Glutamatergic neuron (in vitro differentiated cells): ENCODE measurements around the gene LILRB1. TPM values are rescaled to one million over a fixed set of nuclear protein-coding genes. Genes with fewer than 3 reads are reported as not detected.
A peak's percentile ranks its signal among the peaks of the same experiment; 100 is the strongest.
"Not testable (repeated sequence)": the region's sequence is repeated elsewhere in the genome, so short reads cannot be mapped to it uniquely, and the experiment has no call there.

Experiments used
- DNase-seq: peaks from one replicate; pipeline ENCODE4 v3.0.0; 2022
- H3K27ac Mint-ChIP-seq: one replicate; pipeline ENCODE4 v1.8.0; 2020; ENCODE audit warnings: mild to moderate bottlenecking, mixed read lengths, inconsistent platforms; ENCODE audit not compliant: unreplicated experiment
- H3K27me3 Mint-ChIP-seq: one replicate; pipeline ENCODE4 v1.8.0; 2020; ENCODE audit warnings: mild to moderate bottlenecking, moderate library complexity, mixed read lengths, inconsistent platforms; ENCODE audit not compliant: unreplicated experiment
- H3K36me3 Mint-ChIP-seq: one replicate; pipeline ENCODE4 v1.8.0; 2020; ENCODE audit warnings: mild to moderate bottlenecking, mixed read lengths, inconsistent platforms; ENCODE audit not compliant: unreplicated experiment
- H3K4me1 Mint-ChIP-seq: one replicate; pipeline ENCODE4 v1.8.0; 2020; ENCODE audit warnings: mild to moderate bottlenecking, low read depth, mixed read lengths, inconsistent platforms; ENCODE audit not compliant: unreplicated experiment
- H3K4me3 Mint-ChIP-seq: one replicate; pipeline ENCODE4 v1.8.0; 2020; ENCODE audit warnings: mild to moderate bottlenecking, mixed read lengths, inconsistent platforms; ENCODE audit not compliant: unreplicated experiment
- H3K9me3 Mint-ChIP-seq: one replicate; pipeline ENCODE4 v1.8.0; 2020; ENCODE audit warnings: mild to moderate bottlenecking, moderate library complexity, mixed read lengths, inconsistent platforms; ENCODE audit not compliant: unreplicated experiment
- total RNA-seq: library from RNA; stranded (reverse); fragmentation: NEBNext Ultra II Directional; extraction: Animal tissue kit (Norgen Biotek cat#: 25700); gene quantifications from one replicate; pipeline ENCODE4 v1.2.1, GENCODE V29; 2021; ENCODE audit not compliant: unreplicated experiment
- TF ChIP-seq, protein P1 (sequence below): fragments of 200-600 bp; sonication (generic); IDR thresholded peaks from one replicate; pipeline ENCODE4 v1.5.0; 2021; ENCODE audit not compliant: partially characterized antibody, unreplicated experiment

Gene LILRB1
- total RNA-seq, 1 donor from 2014 or later, result 0.22 TPM

DNA sequence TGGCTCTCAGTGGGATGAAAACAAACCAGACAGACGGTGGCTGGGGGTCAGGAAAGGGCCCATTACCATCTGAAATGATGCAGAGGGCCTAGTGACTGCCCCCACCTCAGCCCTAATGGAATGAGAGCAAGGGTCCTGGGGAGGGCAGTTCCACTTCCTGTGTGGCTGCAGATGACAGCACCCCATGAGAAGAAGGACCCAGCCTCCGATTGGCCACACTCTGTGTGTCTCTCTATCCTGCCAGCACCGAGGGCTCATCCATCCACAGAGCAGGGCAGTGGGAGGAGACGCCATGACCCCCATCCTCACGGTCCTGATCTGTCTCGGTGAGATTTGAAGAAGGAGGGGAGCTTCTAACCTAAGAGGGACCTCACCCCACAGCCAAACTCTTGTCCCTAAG is 498 bp downstream of the LILRB1 start:
- no peak for DNase-seq
- no peak overlapping the region for H3K4me3 Mint-ChIP-seq
- H3K27ac Mint-ChIP-seq, result no peak overlapping the region
- H3K36me3 Mint-ChIP-seq, result no peaks in the 10 kb centered on the region
- H3K9me3 Mint-ChIP-seq, result peaks cover 4% of the 10 kb centered on the region
- TF ChIP-seq, protein P1, sequence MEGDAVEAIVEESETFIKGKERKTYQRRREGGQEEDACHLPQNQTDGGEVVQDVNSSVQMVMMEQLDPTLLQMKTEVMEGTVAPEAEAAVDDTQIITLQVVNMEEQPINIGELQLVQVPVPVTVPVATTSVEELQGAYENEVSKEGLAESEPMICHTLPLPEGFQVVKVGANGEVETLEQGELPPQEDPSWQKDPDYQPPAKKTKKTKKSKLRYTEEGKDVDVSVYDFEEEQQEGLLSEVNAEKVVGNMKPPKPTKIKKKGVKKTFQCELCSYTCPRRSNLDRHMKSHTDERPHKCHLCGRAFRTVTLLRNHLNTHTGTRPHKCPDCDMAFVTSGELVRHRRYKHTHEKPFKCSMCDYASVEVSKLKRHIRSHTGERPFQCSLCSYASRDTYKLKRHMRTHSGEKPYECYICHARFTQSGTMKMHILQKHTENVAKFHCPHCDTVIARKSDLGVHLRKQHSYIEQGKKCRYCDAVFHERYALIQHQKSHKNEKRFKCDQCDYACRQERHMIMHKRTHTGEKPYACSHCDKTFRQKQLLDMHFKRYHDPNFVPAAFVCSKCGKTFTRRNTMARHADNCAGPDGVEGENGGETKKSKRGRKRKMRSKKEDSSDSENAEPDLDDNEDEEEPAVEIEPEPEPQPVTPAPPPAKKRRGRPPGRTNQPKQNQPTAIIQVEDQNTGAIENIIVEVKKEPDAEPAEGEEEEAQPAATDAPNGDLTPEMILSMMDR, result no peak
- peaks cover 2% of the 10 kb centered on the region for H3K27me3 Mint-ChIP-seq
- H3K4me1 Mint-ChIP-seq, result peaks cover 1% of the 10 kb centered on the region

DNA sequence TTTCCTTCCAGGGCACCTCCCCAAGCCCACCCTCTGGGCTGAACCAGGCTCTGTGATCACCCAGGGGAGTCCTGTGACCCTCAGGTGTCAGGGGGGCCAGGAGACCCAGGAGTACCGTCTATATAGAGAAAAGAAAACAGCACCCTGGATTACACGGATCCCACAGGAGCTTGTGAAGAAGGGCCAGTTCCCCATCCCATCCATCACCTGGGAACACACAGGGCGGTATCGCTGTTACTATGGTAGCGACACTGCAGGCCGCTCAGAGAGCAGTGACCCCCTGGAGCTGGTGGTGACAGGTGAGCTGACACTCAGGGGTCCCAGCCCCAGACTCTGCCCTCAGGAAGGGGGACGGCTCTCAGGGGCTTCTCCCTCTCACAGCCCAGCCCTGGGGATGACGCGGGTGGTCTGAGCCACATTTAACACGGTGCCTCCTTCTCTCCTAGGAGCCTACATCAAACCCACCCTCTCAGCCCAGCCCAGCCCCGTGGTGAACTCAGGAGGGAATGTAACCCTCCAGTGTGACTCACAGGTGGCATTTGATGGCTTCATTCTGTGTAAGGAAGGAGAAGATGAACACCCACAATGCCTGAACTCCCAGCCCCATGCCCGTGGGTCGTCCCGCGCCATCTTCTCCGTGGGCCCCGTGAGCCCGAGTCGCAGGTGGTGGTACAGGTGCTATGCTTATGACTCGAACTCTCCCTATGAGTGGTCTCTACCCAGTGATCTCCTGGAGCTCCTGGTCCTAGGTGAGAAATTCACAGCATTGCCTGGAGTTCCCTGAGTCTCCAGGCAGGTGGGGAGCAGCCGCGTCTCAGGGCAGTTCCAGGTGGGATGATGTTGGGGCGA is 1.4 kb downstream of the LILRB1 start:
- H3K27me3 Mint-ChIP-seq, H3K4me1 Mint-ChIP-seq, H3K36me3 Mint-ChIP-seq, DNase-seq, H3K9me3 Mint-ChIP-seq, H3K4me3 Mint-ChIP-seq, H3K27ac Mint-ChIP-seq: not testable (repeated sequence)

DNA sequence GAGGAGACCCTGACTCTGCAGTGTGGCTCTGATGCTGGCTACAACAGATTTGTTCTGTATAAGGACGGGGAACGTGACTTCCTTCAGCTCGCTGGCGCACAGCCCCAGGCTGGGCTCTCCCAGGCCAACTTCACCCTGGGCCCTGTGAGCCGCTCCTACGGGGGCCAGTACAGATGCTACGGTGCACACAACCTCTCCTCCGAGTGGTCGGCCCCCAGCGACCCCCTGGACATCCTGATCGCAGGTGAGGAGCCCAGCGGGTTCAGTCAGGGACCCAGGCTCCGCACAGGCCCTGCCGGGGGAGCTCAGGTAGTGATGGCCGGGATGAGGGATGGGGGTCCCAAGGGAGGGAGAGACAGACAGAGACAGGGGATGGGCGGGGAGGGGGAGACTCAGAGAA is 2.2 kb downstream of the LILRB1 start:
- H3K4me1 Mint-ChIP-seq, DNase-seq, H3K36me3 Mint-ChIP-seq, H3K9me3 Mint-ChIP-seq, H3K4me3 Mint-ChIP-seq, H3K27ac Mint-ChIP-seq, H3K27me3 Mint-ChIP-seq: not testable (repeated sequence)

DNA sequence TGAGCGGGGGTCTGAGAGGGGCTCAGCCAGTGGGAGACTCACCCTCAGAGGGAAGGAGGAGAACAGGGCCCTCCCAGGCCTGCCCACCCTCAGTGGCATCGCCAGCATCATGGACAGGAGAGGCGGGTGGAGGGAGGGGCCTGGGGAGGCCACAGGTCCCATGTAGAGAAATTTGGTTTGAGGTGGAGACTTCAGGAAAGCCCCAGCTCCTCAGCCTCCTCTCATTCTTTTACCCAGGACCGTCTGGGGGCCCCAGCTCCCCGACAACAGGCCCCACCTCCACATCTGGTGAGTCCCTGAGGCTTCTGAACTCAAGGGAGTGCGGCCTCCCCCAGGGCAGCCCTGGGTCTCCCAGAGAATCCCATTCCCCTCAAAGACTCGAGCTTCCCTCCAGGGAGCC is 3.1 kb downstream of the LILRB1 start:
- Mint-ChIP-seq H3K4me3 (no peak overlapping the region), H3K27me3 (no peaks in the 10 kb centered on the region), H3K27ac (no peak overlapping the region), H3K9me3 (peaks cover 3% of the 10 kb centered on the region), H3K4me1 (peaks cover 5% of the 10 kb centered on the region), H3K36me3 (no peaks in the 10 kb centered on the region)
- no peak for DNase-seq
- TF ChIP-seq, protein P1, result no peak

DNA sequence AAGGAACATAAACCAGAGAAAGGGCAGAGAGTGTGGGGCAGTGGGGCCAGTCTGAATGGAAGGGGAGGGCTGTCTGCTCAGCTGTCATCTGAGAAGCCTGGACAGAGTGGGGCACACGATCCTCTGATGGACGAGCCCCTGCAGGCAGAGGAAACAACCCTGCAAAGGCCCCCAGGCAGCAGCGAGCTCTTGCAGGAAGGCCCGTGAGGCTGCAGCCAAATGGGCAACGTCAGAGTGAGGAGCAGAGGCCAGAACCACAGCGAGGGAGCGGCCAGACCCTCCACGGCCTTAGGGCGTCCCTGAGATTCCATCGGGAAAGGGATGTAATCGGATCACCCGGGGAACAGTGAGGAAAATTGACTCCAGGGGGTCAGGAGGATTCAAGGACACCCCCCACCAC is 5.8 kb downstream of the LILRB1 start:
- H3K9me3 Mint-ChIP-seq, H3K36me3 Mint-ChIP-seq, H3K4me1 Mint-ChIP-seq, H3K27me3 Mint-ChIP-seq: not testable (repeated sequence)
- peak; percentile 55 for DNase-seq
- Mint-ChIP-seq H3K4me3 (peak overlapping the region; percentile 34), H3K27ac (peak overlapping the region; percentile 57)

DNA sequence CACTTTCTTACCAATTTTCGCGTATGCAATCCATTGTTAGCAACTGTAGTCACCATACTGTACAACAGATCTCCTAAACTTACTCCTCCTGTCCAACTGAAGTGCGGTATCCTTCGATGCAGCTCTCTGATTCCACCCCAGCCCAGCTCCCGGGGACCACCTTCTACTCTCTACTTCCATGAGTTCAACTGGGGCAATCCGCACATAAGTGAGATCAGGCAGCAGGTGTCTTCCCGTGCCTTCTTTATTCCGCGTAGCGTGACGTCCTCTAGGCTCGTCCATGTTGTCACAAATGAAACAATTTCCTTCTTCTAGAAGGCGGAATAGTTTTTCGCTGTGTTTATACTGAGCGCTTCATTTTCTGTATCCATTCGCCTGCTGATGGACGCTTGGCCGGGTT is 8.4 kb downstream of the LILRB1 start:
- H3K27me3 Mint-ChIP-seq, result no peaks in the 10 kb centered on the region
- peaks cover 5% of the 10 kb centered on the region for H3K4me1 Mint-ChIP-seq
- H3K9me3 Mint-ChIP-seq, result peaks cover 4% of the 10 kb centered on the region
- H3K4me3 Mint-ChIP-seq, result no peak overlapping the region
- TF ChIP-seq, protein P1, result no peak
- DNase-seq, result no peak
- H3K36me3 Mint-ChIP-seq, result no peaks in the 10 kb centered on the region
- no peak overlapping the region for H3K27ac Mint-ChIP-seq

DNA sequence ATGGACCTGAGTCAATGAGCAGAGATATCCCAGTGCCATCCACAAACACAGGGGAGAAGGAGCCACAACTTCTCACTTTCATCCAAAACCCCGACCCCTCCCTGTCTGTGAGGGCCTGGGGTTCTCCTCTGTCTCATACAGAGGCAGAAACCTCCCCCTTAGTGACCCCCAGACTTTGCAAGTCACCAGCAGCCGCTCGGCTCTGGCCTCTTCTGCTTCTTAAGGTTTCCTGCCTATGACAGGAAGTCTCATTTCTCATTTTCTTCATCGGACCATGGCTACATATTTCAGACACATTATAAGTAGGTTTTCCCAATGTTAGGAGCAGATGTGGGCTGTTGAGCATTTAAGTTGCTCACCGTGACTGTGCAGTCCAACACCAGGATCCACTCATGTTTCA is 12.7 kb downstream of the LILRB1 start:
- H3K36me3 Mint-ChIP-seq, H3K27me3 Mint-ChIP-seq, H3K9me3 Mint-ChIP-seq, H3K27ac Mint-ChIP-seq, DNase-seq, H3K4me3 Mint-ChIP-seq, H3K4me1 Mint-ChIP-seq: not testable (repeated sequence)

DNA sequence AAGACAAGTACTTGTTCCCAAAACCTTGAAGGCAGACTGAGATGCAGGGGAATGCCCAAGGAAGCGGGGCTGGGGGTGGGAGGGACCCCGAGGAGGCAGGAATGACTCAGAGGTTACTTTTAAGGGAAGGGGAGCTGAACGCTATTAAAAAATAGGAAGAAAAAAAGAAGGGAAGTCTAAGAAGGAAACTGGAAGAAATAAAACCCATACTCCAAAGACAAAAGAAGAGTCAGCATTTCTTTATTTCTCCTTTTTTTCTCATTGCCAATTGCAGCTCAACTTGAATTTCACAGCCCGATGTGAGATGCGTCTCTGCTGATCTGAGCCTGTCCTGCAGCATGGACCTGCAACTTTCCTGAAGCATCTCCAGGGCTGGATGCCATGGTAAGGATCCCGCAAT is 13.3 kb downstream of the LILRB1 start:
- H3K4me3 Mint-ChIP-seq, H3K36me3 Mint-ChIP-seq, H3K27me3 Mint-ChIP-seq, H3K4me1 Mint-ChIP-seq, H3K27ac Mint-ChIP-seq, DNase-seq, H3K9me3 Mint-ChIP-seq: not testable (repeated sequence)
